ENCODE data around the gene MORN1. TPM values are rescaled to one million over a fixed set of nuclear protein-coding genes. Genes with fewer than 3 reads are reported as not detected.

The MORN1 gene
- polyA plus RNA-seq, 3 donors from 2014 or later: 0.89 to 4.0 (median 3.9) TPM

GRCh38 chr1:2356911-2357845 lies 34.2 kb downstream of the MORN1 start:
- no peak for DNase-seq
- H3K9me3 Mint-ChIP-seq: no peaks in the 10 kb centered on the region
- H3K36me3 Mint-ChIP-seq: peaks cover 0 to 3% (median 1%) of the 10 kb centered on the region in 3 donors
- no peaks in the 10 kb centered on the region for H3K27me3 Mint-ChIP-seq (ENCODE audit: low read depth in 3 of 3)
- no peak overlapping the region for H3K4me3 Mint-ChIP-seq
- no peak overlapping the region for H3K27ac Mint-ChIP-seq
- H3K4me1 Mint-ChIP-seq: no peaks in the 10 kb centered on the region

GRCh38 chr1:2356401-2356800 lies 35.0 kb downstream of the MORN1 start:
- Mint-ChIP-seq H3K36me3 (peaks cover 0 to 3% (median 0%) of the 10 kb centered on the region in 3 donors), H3K4me3 (no peak overlapping the region), H3K27me3 (ENCODE audit: low read depth in 3 of 3) (no peaks in the 10 kb centered on the region), H3K4me1 (no peaks in the 10 kb centered on the region), H3K9me3 (no peaks in the 10 kb centered on the region), H3K27ac (no peak overlapping the region)
- DNase-seq: no peak

GRCh38 chr1:2355373-2356261 lies 35.7 kb downstream of the MORN1 start:
- no peaks in the 10 kb centered on the region for H3K4me1 Mint-ChIP-seq
- H3K36me3 Mint-ChIP-seq: no peaks in the 10 kb centered on the region
- DNase-seq: no peak
- H3K27me3 Mint-ChIP-seq (ENCODE audit: low read depth in 3 of 3): no peaks in the 10 kb centered on the region
- H3K4me3 Mint-ChIP-seq: no peak overlapping the region
- no peak overlapping the region for H3K27ac Mint-ChIP-seq
- no peaks in the 10 kb centered on the region for H3K9me3 Mint-ChIP-seq

GRCh38 chr1:2354511-2355372 lies 36.6 kb downstream of the MORN1 start:
- Mint-ChIP-seq H3K4me1 (no peaks in the 10 kb centered on the region), H3K4me3 (no peak overlapping the region), H3K9me3 (no peaks in the 10 kb centered on the region), H3K36me3 (no peaks in the 10 kb centered on the region), H3K27me3 (ENCODE audit: low read depth in 3 of 3) (no peaks in the 10 kb centered on the region), H3K27ac (no peak overlapping the region)
- no peak for DNase-seq

- no peak overlapping the region for H3K4me3 Mint-ChIP-seq
- H3K27ac Mint-ChIP-seq: no peak overlapping the region
- no peaks in the 10 kb centered on the region for H3K36me3 Mint-ChIP-seq
- peaks cover 0 to 2% (median 0%) of the 10 kb centered on the region in 3 donors for H3K27me3 Mint-ChIP-seq (ENCODE audit: low read depth in 3 of 3)
- DNase-seq: no peak
- no peaks in the 10 kb centered on the region for H3K9me3 Mint-ChIP-seq
- H3K4me1 Mint-ChIP-seq: no peaks in the 10 kb centered on the region
These were observed 37.6 kb downstream of the MORN1 start for GRCh38 chr1:2353551-2354438.

GRCh38 chr1:2352897-2353550 lies 38.3 kb downstream of the MORN1 start:
- no peak overlapping the region for H3K27ac Mint-ChIP-seq
- H3K4me3 Mint-ChIP-seq: no peak overlapping the region
- H3K36me3 Mint-ChIP-seq: no peaks in the 10 kb centered on the region
- no peaks in the 10 kb centered on the region for H3K4me1 Mint-ChIP-seq
- peaks cover 0 to 2% (median 0%) of the 10 kb centered on the region in 3 donors for H3K27me3 Mint-ChIP-seq (ENCODE audit: low read depth in 3 of 3)
- no peak for DNase-seq
- H3K9me3 Mint-ChIP-seq: no peaks in the 10 kb centered on the region

GRCh38 chr1:2352341-2352896 lies 38.9 kb downstream of the MORN1 start:
- Mint-ChIP-seq H3K27ac (no peak overlapping the region), H3K27me3 (ENCODE audit: low read depth in 3 of 3) (peaks cover 0 to 2% (median 0%) of the 10 kb centered on the region in 3 donors), H3K36me3 (no peaks in the 10 kb centered on the region), H3K4me3 (no peak overlapping the region), H3K9me3 (no peaks in the 10 kb centered on the region), H3K4me1 (no peaks in the 10 kb centered on the region)
- no peak for DNase-seq

- H3K4me1 Mint-ChIP-seq: no peaks in the 10 kb centered on the region
- DNase-seq: no peak
- no peaks in the 10 kb centered on the region for H3K36me3 Mint-ChIP-seq
- H3K27ac Mint-ChIP-seq: no peak overlapping the region
- peaks cover 0 to 2% (median 0%) of the 10 kb centered on the region in 3 donors for H3K27me3 Mint-ChIP-seq (ENCODE audit: low read depth in 3 of 3)
- no peaks in the 10 kb centered on the region for H3K9me3 Mint-ChIP-seq
- no peak overlapping the region for H3K4me3 Mint-ChIP-seq
These were observed 39.6 kb downstream of the MORN1 start for GRCh38 chr1:2351723-2352122.

GRCh38 chr1:2350911-2351655 lies 40.3 kb downstream of the MORN1 start:
- H3K36me3 Mint-ChIP-seq: no peaks in the 10 kb centered on the region
- no peaks in the 10 kb centered on the region for H3K9me3 Mint-ChIP-seq
- H3K4me3 Mint-ChIP-seq: no peak overlapping the region
- peaks cover 0 to 2% (median 0%) of the 10 kb centered on the region in 3 donors for H3K27me3 Mint-ChIP-seq (ENCODE audit: low read depth in 3 of 3)
- H3K27ac Mint-ChIP-seq: no peak overlapping the region
- no peaks in the 10 kb centered on the region for H3K4me1 Mint-ChIP-seq
- no peak for DNase-seq

- no peak overlapping the region for H3K27ac Mint-ChIP-seq
- no peak for DNase-seq
- peaks cover 0 to 3% (median 2%) of the 10 kb centered on the region in 3 donors for H3K27me3 Mint-ChIP-seq (ENCODE audit: low read depth in 3 of 3)
- H3K9me3 Mint-ChIP-seq: no peaks in the 10 kb centered on the region
- H3K36me3 Mint-ChIP-seq: no peaks in the 10 kb centered on the region
- no peaks in the 10 kb centered on the region for H3K4me1 Mint-ChIP-seq
- no peak overlapping the region for H3K4me3 Mint-ChIP-seq
These were observed 40.9 kb downstream of the MORN1 start for GRCh38 chr1:2350501-2350900.

GRCh38 chr1:2349806-2350205 lies 41.5 kb downstream of the MORN1 start:
- Mint-ChIP-seq H3K27ac (no peak overlapping the region), H3K9me3 (no peaks in the 10 kb centered on the region), H3K36me3 (no peaks in the 10 kb centered on the region), H3K27me3 (ENCODE audit: low read depth in 3 of 3) (peaks cover 0 to 3% (median 2%) of the 10 kb centered on the region in 3 donors), H3K4me3 (no peak overlapping the region), H3K4me1 (no peaks in the 10 kb centered on the region)
- no peak for DNase-seq
